HepG2 (cell line): Measurements from ENCODE around the gene AKAP9. TPM values are rescaled to one million over a fixed set of nuclear protein-coding genes. Genes with fewer than 3 reads are reported as not detected.
A peak's percentile ranks its signal among the peaks of the same experiment; 100 is the strongest.

ENCODE experiments used
- ATAC-seq: fragments of 200-7000 bp; cut with Tn5 transposase; 3 replicates; pipeline ENCODE4 v1.9.1; 2020; ENCODE audit warnings: mild to moderate bottlenecking, moderate library complexity
- BruUV-seq: library from RNA; stranded (reverse); fragments of 400-500 nt; replicated peaks from 2 replicates; lab custom pipeline; 2021; lab: Mats Ljungman, UMichigan
- CTCF ChIA-PET: fragments of 300-600 bp; formaldehyde crosslinking; extraction: SDS; loops from one replicate; lab custom pipeline; 2021; ENCODE audit warnings: low total read pairs, inconsistent platforms, low intra/inter-chr PET ratio; lab: Yijun Ruan, JAX
- POLR2A ChIA-PET: fragments of 350-600 bp; sonication (Branson Sonifier 250); formaldehyde crosslinking; loops from one replicate; lab custom pipeline; 2020; ENCODE audit warnings: antibody characterized with exemption, inconsistent platforms; lab: Yijun Ruan, JAX
- DNase-seq: peaks from one replicate; pipeline ENCODE4 v3.0.0-alpha.2; 2015; ENCODE audit warnings: low spot score
- FAIRE-seq: peaks from 3 replicates; lab custom pipeline; 2011; peaks lifted over from hg19 to GRCh38; lab: Jason Lieb, UNC
- H2AFZ ChIP-seq: one replicate; pipeline ENCODE4 v1.6.1; 2011; ENCODE audit warnings: low read length, inconsistent platforms
- H3K27ac ChIP-seq: fragments of 300-600 bp; 3 replicates; pipeline ENCODE4 v1.8.0; 2011; ENCODE audit warnings: mixed run types, mild to moderate bottlenecking, mixed read lengths, low read length, inconsistent platforms; ENCODE audit not compliant: insufficient read depth; ENCODE audit errors: extremely low read length
- H3K27me3 ChIP-seq, 2 experiments: fragments of 200-600 bp in 1 of 2; 2 replicates in 1 of 2; 3 replicates in 1 of 2; pipeline versions ENCODE4 v1.6.0 to v1.8.0; 2011; ENCODE audit warnings: low read length in 2 of 2, mild to moderate bottlenecking in 2 of 2, moderate library complexity in 2 of 2, inconsistent platforms in 1 of 2; ENCODE audit not compliant: insufficient read depth in 2 of 2, control insufficient read depth in 1 of 2
- H3K36me3 ChIP-seq, 2 experiments: fragments of 200-600 bp in 1 of 2; replicated peaks in 1 of 2; 2 replicates in 1 of 2; 3 replicates in 1 of 2; pipeline versions ENCODE4 v1.5.1 to v1.8.0; 2011; ENCODE audit warnings: low read length in 2 of 2, inconsistent platforms in 1 of 2; ENCODE audit not compliant: insufficient read depth in 2 of 2, control insufficient read depth in 1 of 2
- H3K4me1 ChIP-seq: 2 replicates; pipeline ENCODE4 v1.5.1; 2012; ENCODE audit warnings: low read length, inconsistent platforms; ENCODE audit not compliant: insufficient read depth
- H3K4me2 ChIP-seq: 2 replicates; pipeline ENCODE4 v1.6.0; 2011; ENCODE audit warnings: low read depth, low read length, inconsistent platforms
- H3K4me3 ChIP-seq, 3 experiments: fragments of 200-600 bp in 1 of 3; sonication (generic), shearing (Covaris generic) in 1 of 3; replicated peaks in 1 of 3; 2 replicates each; pipeline ENCODE4 v1.5.1; 2011 to 2016; ENCODE audit warnings: low read length in 3 of 3, inconsistent platforms in 2 of 3, low read depth in 2 of 3, mild to moderate bottlenecking in 2 of 3, control low read depth in 1 of 3, mixed read lengths in 1 of 3; ENCODE audit not compliant: insufficient read depth in 1 of 3
- H3K79me2 ChIP-seq: one replicate; pipeline ENCODE4 v1.6.1; 2011; ENCODE audit warnings: low read length, inconsistent platforms; ENCODE audit not compliant: insufficient read depth
- H3K9ac ChIP-seq: 2 replicates; pipeline ENCODE4 v1.6.0; 2011; ENCODE audit warnings: mild to moderate bottlenecking, low read depth, low read length, inconsistent platforms; ENCODE audit not compliant: insufficient read depth
- H3K9me3 ChIP-seq: 2 replicates; pipeline ENCODE4 v1.5.1; 2012; ENCODE audit warnings: mild to moderate bottlenecking, low read length
- H4K20me1 ChIP-seq: 2 replicates; pipeline ENCODE4 v1.6.0; 2011; ENCODE audit warnings: inconsistent platforms, mild to moderate bottlenecking, low read length, moderate library complexity; ENCODE audit not compliant: insufficient read depth
- BCL6 ChIP-seq: IDR thresholded peaks from 2 replicates; pipeline ENCODE4 v1.6.1; 2016; ENCODE audit warnings: missing genetic modification reagents, missing compliant biosample characterization
- HDAC6 ChIP-seq: fragments of 200-600 bp; sonication (generic); IDR thresholded peaks from 2 replicates; pipeline ENCODE4 v1.7.0; 2017; ENCODE audit warnings: mild to moderate bottlenecking, antibody characterized with exemption, low read length, low read depth
- HNF4A ChIP-seq: sonication (generic); formaldehyde crosslinking; IDR thresholded peaks from 2 replicates; pipeline ENCODE4 v1.4.0; 2020; ENCODE audit warnings: missing genetic modification reagents
- HNRNPL ChIP-seq: fragments of 200-400 bp; formaldehyde crosslinking; IDR thresholded peaks from 2 replicates; pipeline ENCODE4 v1.6.1; 2017; ENCODE audit warnings: mild to moderate bottlenecking, low read depth, low read length
- NFKB2 ChIP-seq: sonication (generic); formaldehyde crosslinking; IDR thresholded peaks from 2 replicates; pipeline ENCODE4 v1.4.0; 2020; ENCODE audit warnings: missing genetic modification reagents, borderline replicate concordance
- NR0B2 ChIP-seq: sonication (generic); formaldehyde crosslinking; IDR thresholded peaks from 2 replicates; pipeline ENCODE4 v1.4.0; 2020; ENCODE audit warnings: mild to moderate bottlenecking, missing genetic modification reagents
- PAXIP1 ChIP-seq: sonication (generic); formaldehyde crosslinking; conservative IDR thresholded peaks from 2 replicates; pipeline ENCODE4 v1.4.0; 2020; ENCODE audit warnings: mild to moderate bottlenecking, missing genetic modification reagents, moderate library complexity
- PBX2 ChIP-seq: IDR thresholded peaks from 2 replicates; pipeline ENCODE4 v1.6.1; 2016; ENCODE audit warnings: control low read depth
- SRF ChIP-seq: IDR thresholded peaks from 2 replicates; pipeline ENCODE4 v1.6.1; 2011; ENCODE audit warnings: mild to moderate bottlenecking, low read depth, low read length, moderate library complexity
- ZBTB3 ChIP-seq: sonication (generic); formaldehyde crosslinking; IDR thresholded peaks from 2 replicates; pipeline ENCODE4 v1.4.0; 2020; ENCODE audit warnings: low read depth, mild to moderate bottlenecking, moderate library complexity, missing genetic modification reagents, borderline replicate concordance
- ZFP37 ChIP-seq: sonication (generic); formaldehyde crosslinking; IDR thresholded peaks from 2 replicates; pipeline ENCODE4 v1.4.0; 2020; ENCODE audit warnings: missing genetic modification reagents, borderline replicate concordance
- ZMYM3 ChIP-seq: sonication (generic); formaldehyde crosslinking; IDR thresholded peaks from 2 replicates; pipeline ENCODE4 v1.5.1; 2020; ENCODE audit warnings: mild to moderate bottlenecking, missing genetic modification reagents
- ZNF496 ChIP-seq: sonication (generic); formaldehyde crosslinking; IDR thresholded peaks from 2 replicates; pipeline ENCODE4 v1.8.1; 2023; ENCODE audit warnings: mild to moderate bottlenecking, moderate library complexity, missing genetic modification reagents; ENCODE audit not compliant: insufficient replicate concordance
- ZNF570 ChIP-seq: sonication (generic); formaldehyde crosslinking; IDR thresholded peaks from 2 replicates; pipeline ENCODE4 v1.4.0; 2020; ENCODE audit warnings: mild to moderate bottlenecking, missing genetic modification reagents, borderline replicate concordance
- ZNF574 ChIP-seq: sonication (generic); formaldehyde crosslinking; IDR thresholded peaks from 2 replicates; pipeline ENCODE4 v1.4.0; 2020; ENCODE audit warnings: missing genetic modification reagents
- WGBS: methylation state at CpG from one replicate; pipeline ENCODE4 v1.1.6; 2017; ENCODE audit warnings: low lambda C conversion rate; 5-methylcytosine and 5-hydroxymethylcytosine counted together
- in situ Hi-C: cut with HindIII; loops from 2 replicates; pipeline ENCODE4 v1.10.0; 2017; ENCODE audit warnings: low pct_unique_long_range_greater_than_20kb; ENCODE audit not compliant: extremely low pct_ligation_motif_present
- intact Hi-C: fragments of 100-400 bp; cut with micrococcal nuclease; formaldehyde crosslinking; loops from one replicate; pipeline ENCODE4 v1.10.0; 2022; ENCODE audit not compliant: unreplicated experiment
- polyA plus RNA-seq, 8 experiments: library from polyadenylated mRNA; depleted of rRNA in 3 of 8; stranded (reverse) in 7 of 8; unstranded in 1 of 8; fragments of >200 nt; fragmentation: Illumina TruSeq in 4 of 8; extraction: Trizol in 4 of 8; gene quantifications; 2 replicates each; pipeline versions ENCODE4 v1.2.1 to v1.2.3, GENCODE V29; 2011 to 2016; ENCODE audit warnings: low read depth in 4 of 8, missing spikeins in 1 of 8, mixed read lengths in 1 of 8; ENCODE audit not compliant: insufficient read depth in 1 of 8
- total RNA-seq, 5 experiments: library from RNA; depleted of rRNA; stranded (reverse); fragments of >200 nt; fragmentation: Illumina TruSeq; extraction: Trizol; gene quantifications; 2 replicates each; pipeline ENCODE4 v1.2.3, GENCODE V29; 2016; ENCODE audit warnings: low read depth in 1 of 5

The AKAP9 gene
- total and polyA plus RNA-seq, 2 of the 13 experiments (the other 11 are each of a cell fraction or from before 2014, with no cell fraction given): 27.6 to 33.1 TPM

GRCh38 chr7:91918356-91918755 lies 22.3 kb upstream of the AKAP9 start (continued):
- no peak for TF ChIP-seq PAXIP1 (CRISPR knock-in tag)
- no peak for TF ChIP-seq NFKB2 (CRISPR knock-in tag)
- peak; percentile 51 for TF ChIP-seq HNF4A (CRISPR knock-in tag)

GRCh38 chr7:91922857-91923256 lies 17.8 kb upstream of the AKAP9 start:
- no peaks in the 10 kb centered on the region for H4K20me1 ChIP-seq
- H2AFZ ChIP-seq: no peak overlapping the region
- H3K4me1 ChIP-seq: peaks cover 11% of the 10 kb centered on the region; the same call in 1 of the 2 replicates
- H3K9me3 ChIP-seq: no peaks in the 10 kb centered on the region
- no peaks in the 10 kb centered on the region for H3K36me3 ChIP-seq
- no peak for DNase-seq
- BruUV-seq: no TSS peak
- H3K27ac ChIP-seq: no peak overlapping the region
- 0 out of 5 replicates have a peak, but pooled peaks cover 0 to 2% of the 10 kb centered on the region in 2 experiments for H3K27me3 ChIP-seq
- ChIA-PET POLR2A (no interaction called here), CTCF (no interaction called here)
- no peaks in the 10 kb centered on the region for H3K79me2 ChIP-seq
- H3K4me3 ChIP-seq: no peak overlapping the region
- in situ Hi-C loops: no loop called here
- intact Hi-C loops: no loop called here
- WGBS: 22% methylated on average over 4 of the region's 4 CpGs
- H3K9ac ChIP-seq: no peak overlapping the region
- H3K4me2 ChIP-seq: no peak overlapping the region
- FAIRE-seq: no peak
- ATAC-seq: no peak
- no peak for TF ChIP-seq ZNF574 (CRISPR knock-in tag)
- TF ChIP-seq ZNF496 (CRISPR knock-in tag): no peak
- no peak for TF ChIP-seq ZFP37 (CRISPR knock-in tag)
- TF ChIP-seq ZNF570: no peak
- no peak for TF ChIP-seq HDAC6
- TF ChIP-seq HNRNPL: no peak
- no peak for TF ChIP-seq NR0B2 (CRISPR knock-in tag)
- TF ChIP-seq BCL6 (CRISPR knock-in tag): no peak
- no peak for TF ChIP-seq PBX2 (CRISPR knock-in tag)
- TF ChIP-seq SRF: no peak
- TF ChIP-seq ZBTB3: no peak
- TF ChIP-seq ZMYM3 (CRISPR knock-in tag): no peak
